Breast epithelium (tissue), 4 donors: ENCODE data around the gene TCOF1. TPM values are rescaled to one million over a fixed set of nuclear protein-coding genes. Genes with fewer than 3 reads are reported as not detected.

Experiments used
- DNase-seq, 2 donors: peaks; one replicate each; pipeline ENCODE4 v3.0.0-alpha.2; 2019; ENCODE audit warnings: low spot score in 2 of 2
- H3K27ac ChIP-seq, 2 donors: fragments of 200-600 bp; sonication (generic) in 1 of 2; one replicate each; pipeline ENCODE4 v1.5.1; 2016 to 2019; ENCODE audit warnings: mild to moderate bottlenecking in 1 of 2
- H3K27me3 ChIP-seq, 2 donors: fragments of 200-600 bp; sonication (generic) in 1 of 2; one replicate each; pipeline versions ENCODE4 v1.5.1 to v1.6.0; 2017 to 2019; ENCODE audit warnings: control low read depth in 1 of 2, mild to moderate bottlenecking in 1 of 2
- H3K36me3 ChIP-seq: fragments of 200-600 bp; one replicate; pipeline ENCODE4 v1.5.1; 2019
- H3K4me1 ChIP-seq, 2 donors: fragments of 200-600 bp; sonication (generic); one replicate each; pipeline ENCODE4 v1.5.1; 2016 to 2019; ENCODE audit warnings: control low read depth in 1 of 2
- H3K4me3 ChIP-seq, 3 donors: fragments of 200-600 bp; sonication (generic); 1 replicate in 2 of 3; 2 replicates in 1 of 3; pipeline ENCODE4 v1.5.1; 2016 to 2019; ENCODE audit warnings: mild to moderate bottlenecking in 3 of 3, moderate library complexity in 2 of 3
- H3K9me3 ChIP-seq, 2 donors: fragments of 200-600 bp; sonication (generic) in 1 of 2; one replicate each; pipeline ENCODE4 v1.5.1; 2016 to 2019; ENCODE audit warnings: control low read depth in 1 of 2
- CTCF ChIP-seq, 3 donors: fragments of 450-650 bp; IDR thresholded peaks; one replicate each; pipeline ENCODE4 v1.5.1; 2016 to 2017; ENCODE audit warnings: antibody characterized with exemption in 3 of 3, mild to moderate bottlenecking in 3 of 3, moderate library complexity in 3 of 3
- POLR2A ChIP-seq: fragments of 450-650 bp; IDR thresholded peaks from one replicate; pipeline ENCODE4 v1.6.1; 2016; ENCODE audit warnings: antibody characterized with exemption, mild to moderate bottlenecking, moderate library complexity
- POLR2AphosphoS5 ChIP-seq, 3 donors: sonication (generic); formaldehyde crosslinking; IDR thresholded peaks; one replicate each; pipeline ENCODE4 v1.6.1; 2017; ENCODE audit warnings: antibody characterized with exemption in 3 of 3
- intact Hi-C: fragments of 100-400 bp; cut with DNase I; formaldehyde crosslinking; loops from one replicate; pipeline ENCODE4 v1.15.1; 2023; ENCODE audit warnings: low total_unique reads
- total RNA-seq, 3 donors: library from RNA; depleted of rRNA; stranded (reverse); fragments of >200 nt; gene quantifications; one replicate each; pipeline ENCODE4 v1.1.0, GENCODE V29; 2016

Gene TCOF1
- total RNA-seq, 3 donors from 2014 or later: 20.6 to 37.7 (median 36.1) TPM

GRCh38 chr5:150391064-150391834 lies 33.8 kb downstream of the TCOF1 start:
- intact Hi-C loops: no loop called here
- Histone ChIP-seq H3K27me3 (no peaks in the 10 kb centered on the region), H3K36me3 (peaks cover 19% of the 10 kb centered on the region), H3K9me3 (no peaks in the 10 kb centered on the region), H3K4me1 (no peaks in the 10 kb centered on the region), H3K4me3 (no peak overlapping the region), H3K27ac (no peak overlapping the region)
- DNase-seq: no peak
- TF ChIP-seq CTCF (IDR thresholded peaks at IDR 0.05): no peak
- TF ChIP-seq POLR2A: no peak
- no peak for TF ChIP-seq POLR2AphosphoS5 (IDR thresholded peaks at IDR 0.05)

DNA sequence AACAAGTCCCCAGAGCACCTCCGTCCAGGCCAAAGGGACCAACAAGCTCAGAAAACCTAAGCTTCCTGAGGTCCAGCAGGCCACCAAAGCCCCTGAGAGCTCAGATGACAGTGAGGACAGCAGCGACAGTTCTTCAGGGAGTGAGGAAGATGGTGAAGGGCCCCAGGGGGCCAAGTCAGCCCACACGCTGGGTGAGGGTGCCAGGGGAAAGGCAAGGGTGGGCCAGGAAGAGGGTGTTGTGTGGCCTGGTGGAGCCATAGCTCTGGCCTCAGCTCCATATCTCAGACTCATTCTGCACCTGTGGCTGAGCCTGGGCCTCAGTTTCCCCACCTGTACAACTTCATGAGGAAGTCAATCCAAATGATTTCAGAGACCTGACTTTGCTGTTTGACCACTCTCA lies 34.5 kb downstream of the TCOF1 start:
- Histone ChIP-seq H3K9me3 (no peaks in the 10 kb centered on the region), H3K4me3 (no peak overlapping the region), H3K27me3 (no peaks in the 10 kb centered on the region), H3K36me3 (peaks cover 20% of the 10 kb centered on the region), H3K27ac (no peak overlapping the region), H3K4me1 (no peaks in the 10 kb centered on the region)
- no peak for DNase-seq
- intact Hi-C loops: loop anchor here (2.0 kb wide), 1 partner anchor 61 kb away; no protein-coding TSS in a partner anchor
- TF ChIP-seq CTCF (IDR thresholded peaks at IDR 0.05): no peak
- no peak for TF ChIP-seq POLR2A
- TF ChIP-seq POLR2AphosphoS5 (IDR thresholded peaks at IDR 0.05): no peak

DNA sequence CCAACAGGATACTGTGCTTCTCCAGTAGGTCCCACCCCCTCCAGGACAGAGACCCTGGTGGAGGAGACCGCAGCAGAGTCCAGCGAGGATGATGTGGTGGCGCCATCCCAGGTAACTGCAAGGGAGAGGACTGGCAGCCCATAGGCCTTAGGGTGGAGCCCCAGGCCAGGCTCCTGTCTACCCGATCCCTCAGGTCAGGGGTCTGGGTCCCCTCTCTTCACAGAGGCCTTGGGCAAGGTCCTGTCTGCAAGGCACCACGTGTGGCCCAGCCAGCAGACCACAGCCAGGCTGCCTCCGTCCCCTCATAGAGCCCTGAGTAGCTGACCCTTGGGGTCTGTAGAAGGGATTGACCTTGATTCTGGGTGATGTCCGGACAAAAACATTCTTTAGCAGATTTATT lies 35.2 kb downstream of the TCOF1 start:
- TF ChIP-seq CTCF (IDR thresholded peaks at IDR 0.05) (no peak), POLR2AphosphoS5 (IDR thresholded peaks at IDR 0.05) (no peak), POLR2A (no peak)
- Histone ChIP-seq H3K4me3 (no peak overlapping the region), H3K9me3 (no peaks in the 10 kb centered on the region), H3K27ac (no peak overlapping the region), H3K36me3 (peaks cover 20% of the 10 kb centered on the region), H3K4me1 (no peaks in the 10 kb centered on the region), H3K27me3 (no peaks in the 10 kb centered on the region)
- intact Hi-C loops: loop anchor here (2.0 kb wide), 1 partner anchor 60 kb away; no protein-coding TSS in a partner anchor
- DNase-seq: no peak

DNA sequence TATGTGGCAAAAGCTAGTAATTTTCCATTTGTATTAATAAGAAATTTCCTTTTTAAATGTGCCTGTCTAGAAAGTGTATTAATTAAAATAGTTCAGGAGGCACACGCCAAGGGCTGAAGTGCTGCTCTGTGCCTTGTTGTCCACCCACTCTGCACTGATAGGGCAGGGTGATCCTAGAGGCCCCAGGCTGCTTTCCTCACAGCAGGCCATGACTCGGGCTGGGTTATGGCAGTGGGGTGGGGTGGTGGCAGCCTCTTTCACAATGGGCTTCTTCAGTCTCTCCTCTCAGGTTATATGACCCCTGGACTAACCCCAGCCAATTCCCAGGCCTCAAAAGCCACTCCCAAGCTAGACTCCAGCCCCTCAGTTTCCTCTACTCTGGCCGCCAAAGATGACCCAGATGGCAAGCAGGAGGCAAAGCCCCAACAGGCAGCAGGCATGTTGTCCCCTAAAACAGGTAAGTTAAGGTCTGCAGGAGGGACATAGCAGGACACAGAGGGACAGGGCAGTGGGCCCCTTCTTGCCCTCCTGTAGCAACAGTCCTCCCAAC lies 35.7 kb downstream of the TCOF1 start:
- TF ChIP-seq CTCF (IDR thresholded peaks at IDR 0.05) (no peak), POLR2AphosphoS5 (IDR thresholded peaks at IDR 0.05) (no peak), POLR2A (no peak)
- no peak for DNase-seq
- H3K4me3 ChIP-seq: no peak overlapping the region
- H3K27ac ChIP-seq: no peak overlapping the region
- peaks cover 21% of the 10 kb centered on the region for H3K36me3 ChIP-seq
- no peaks in the 10 kb centered on the region for H3K9me3 ChIP-seq
- no peaks in the 10 kb centered on the region for H3K4me1 ChIP-seq
- intact Hi-C loops: loop anchor here (2.0 kb wide), 1 partner anchor 60 kb away; no protein-coding TSS in a partner anchor
- no peaks in the 10 kb centered on the region for H3K27me3 ChIP-seq

- H3K36me3 ChIP-seq: peaks cover 29% of the 10 kb centered on the region
- no peaks in the 10 kb centered on the region for H3K4me1 ChIP-seq
- H3K27me3 ChIP-seq: no peaks in the 10 kb centered on the region
- intact Hi-C loops: no loop called here
- H3K27ac ChIP-seq: no peak overlapping the region
- H3K4me3 ChIP-seq: no peak overlapping the region
- TF ChIP-seq POLR2AphosphoS5 (IDR thresholded peaks at IDR 0.05): no peak
- no peak for TF ChIP-seq POLR2A
- TF ChIP-seq CTCF (IDR thresholded peaks at IDR 0.05): no peak
- no peak for DNase-seq
- no peaks in the 10 kb centered on the region for H3K9me3 ChIP-seq
Measured at GRCh38 chr5:150394131-150394530, 36.6 kb downstream of the TCOF1 start.
